ENCODE results near the gene BHLHE41. TPM values are rescaled to one million over a fixed set of nuclear protein-coding genes. Genes with fewer than 3 reads are reported as not detected.

BHLHE41 gene
- total and polyA plus RNA-seq, 2 of the 8 experiments (the other 6 are each of a cell fraction or from before 2014, with no cell fraction given): 1.1 to 3.4 TPM

DNA sequence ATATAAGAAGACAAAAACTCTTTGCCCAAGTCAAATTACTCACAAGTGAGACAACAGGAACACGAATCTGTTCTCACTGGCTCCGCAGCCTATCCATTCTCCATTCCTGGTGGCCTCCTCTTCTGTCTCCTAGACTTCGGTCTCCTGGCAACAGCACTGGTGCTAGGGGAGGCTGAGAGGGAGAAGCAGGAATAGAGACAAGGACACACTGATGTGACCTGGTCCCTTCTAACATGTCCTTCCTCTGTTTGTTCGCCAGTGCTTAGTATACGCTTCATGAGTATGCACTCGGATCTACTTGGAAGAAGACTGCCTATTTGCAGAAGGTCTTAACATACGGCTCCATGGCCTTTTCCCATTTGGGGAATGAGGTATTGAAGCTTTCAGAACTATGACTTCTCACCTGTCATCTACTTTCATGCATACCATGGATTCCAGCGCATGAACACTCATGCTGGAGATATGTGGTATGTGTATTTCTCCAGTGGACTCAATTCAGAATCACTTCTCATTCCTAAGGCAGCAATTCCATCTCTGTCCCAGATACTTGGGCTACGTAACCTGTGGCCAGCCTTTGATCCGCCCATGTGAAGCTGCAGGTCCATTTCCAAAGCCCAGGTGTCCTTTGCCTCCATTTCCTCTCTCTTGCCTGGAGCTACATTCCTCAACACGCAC is 33.9 kb downstream of the BHLHE41 start (continued):
- no peak for TF ChIP-seq SP2 (IDR thresholded peaks at IDR 0.05; ENCODE audit: low read length)

All from H1 (cell line).